Islet precursor cell (in vitro differentiated cells): Measurements from ENCODE around the gene LETM1.

ENCODE experiments used
- DNase-seq: peaks from one replicate; pipeline ENCODE4 v3.0.0-alpha.2; 2018

LETM1 gene

GRCh38 chr4:1804638-1805492 is 51.1 kb downstream of the LETM1 start:
- DNase-seq, result no peak

DNA sequence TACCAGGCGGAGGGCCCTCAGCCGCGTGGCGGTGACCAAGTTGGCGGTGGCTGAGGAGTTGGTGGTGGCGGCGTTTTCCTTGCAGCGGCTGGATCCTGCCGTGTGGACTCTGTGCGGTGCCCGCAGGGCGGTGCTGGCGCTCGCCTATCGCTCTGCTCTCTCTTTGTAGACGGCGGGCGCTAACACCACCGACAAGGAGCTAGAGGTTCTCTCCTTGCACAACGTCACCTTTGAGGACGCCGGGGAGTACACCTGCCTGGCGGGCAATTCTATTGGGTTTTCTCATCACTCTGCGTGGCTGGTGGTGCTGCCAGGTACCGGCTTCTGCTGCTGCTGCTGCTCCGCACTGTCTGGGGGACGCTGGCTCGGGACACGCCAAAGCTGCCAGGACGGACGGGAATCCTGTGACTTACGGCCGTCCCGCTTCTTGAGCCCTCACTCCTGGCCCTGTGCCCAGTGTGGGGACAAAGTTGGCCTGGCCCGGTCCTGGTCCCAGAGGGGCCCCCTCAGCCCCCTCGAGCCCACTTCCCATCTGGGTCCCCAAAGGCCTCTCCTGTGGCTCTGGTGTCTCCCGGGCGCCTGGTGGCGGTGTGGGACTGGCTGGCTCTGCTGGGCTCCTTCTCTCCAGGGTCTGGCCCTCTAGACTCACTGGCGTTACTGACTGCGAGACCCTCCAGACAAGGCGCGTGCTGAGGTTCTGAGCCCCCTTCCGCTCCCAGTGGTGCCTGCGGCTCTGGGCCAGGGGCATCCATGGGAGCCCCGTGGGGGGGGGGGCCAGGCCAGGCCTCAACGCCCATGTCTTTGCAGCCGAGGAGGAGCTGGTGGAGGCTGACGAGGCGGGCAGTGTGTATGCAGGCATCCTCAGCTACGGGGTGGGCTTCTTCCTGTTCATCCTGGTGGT is 52.2 kb downstream of the LETM1 start:
- DNase-seq, result no peak

- DNase-seq, result no peak
Observed at GRCh38 chr4:1802720-1803522, 53.0 kb downstream of the LETM1 start.

DNA sequence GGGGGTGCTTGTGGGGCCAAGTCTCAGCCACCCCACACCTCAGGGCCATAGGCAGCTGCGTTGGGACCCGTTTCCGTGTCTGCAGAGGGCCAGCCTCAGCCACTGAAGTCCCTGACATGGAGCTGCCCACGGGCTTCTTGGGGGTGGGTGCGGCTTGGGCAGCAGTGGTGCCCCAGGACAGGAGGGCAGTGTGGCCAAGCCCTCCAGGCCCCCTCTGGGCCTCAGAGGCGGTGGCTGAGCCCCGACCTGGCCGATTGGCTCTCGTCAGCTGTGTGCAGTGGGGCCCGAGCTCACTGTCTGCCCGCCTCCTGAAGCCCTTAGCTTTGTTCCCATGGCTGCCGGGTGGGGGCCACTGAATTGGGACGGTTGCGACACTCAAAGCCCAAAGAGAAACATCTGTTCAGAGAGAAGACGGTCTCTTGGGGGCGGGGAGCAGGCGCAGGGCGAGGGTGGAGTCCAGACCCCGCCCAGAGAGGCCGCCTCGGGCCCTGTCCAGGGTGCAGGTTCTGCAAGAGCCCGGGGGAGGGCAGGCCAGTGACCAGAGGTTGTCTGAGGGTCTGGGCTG is 53.7 kb downstream of the LETM1 start:
- no peak for DNase-seq

GRCh38 chr4:1801286-1801958 is 54.5 kb downstream of the LETM1 start:
- no peak for DNase-seq

- no peak for DNase-seq
Observed at GRCh38 chr4:1800805-1801204, 55.2 kb downstream of the LETM1 start.

DNA sequence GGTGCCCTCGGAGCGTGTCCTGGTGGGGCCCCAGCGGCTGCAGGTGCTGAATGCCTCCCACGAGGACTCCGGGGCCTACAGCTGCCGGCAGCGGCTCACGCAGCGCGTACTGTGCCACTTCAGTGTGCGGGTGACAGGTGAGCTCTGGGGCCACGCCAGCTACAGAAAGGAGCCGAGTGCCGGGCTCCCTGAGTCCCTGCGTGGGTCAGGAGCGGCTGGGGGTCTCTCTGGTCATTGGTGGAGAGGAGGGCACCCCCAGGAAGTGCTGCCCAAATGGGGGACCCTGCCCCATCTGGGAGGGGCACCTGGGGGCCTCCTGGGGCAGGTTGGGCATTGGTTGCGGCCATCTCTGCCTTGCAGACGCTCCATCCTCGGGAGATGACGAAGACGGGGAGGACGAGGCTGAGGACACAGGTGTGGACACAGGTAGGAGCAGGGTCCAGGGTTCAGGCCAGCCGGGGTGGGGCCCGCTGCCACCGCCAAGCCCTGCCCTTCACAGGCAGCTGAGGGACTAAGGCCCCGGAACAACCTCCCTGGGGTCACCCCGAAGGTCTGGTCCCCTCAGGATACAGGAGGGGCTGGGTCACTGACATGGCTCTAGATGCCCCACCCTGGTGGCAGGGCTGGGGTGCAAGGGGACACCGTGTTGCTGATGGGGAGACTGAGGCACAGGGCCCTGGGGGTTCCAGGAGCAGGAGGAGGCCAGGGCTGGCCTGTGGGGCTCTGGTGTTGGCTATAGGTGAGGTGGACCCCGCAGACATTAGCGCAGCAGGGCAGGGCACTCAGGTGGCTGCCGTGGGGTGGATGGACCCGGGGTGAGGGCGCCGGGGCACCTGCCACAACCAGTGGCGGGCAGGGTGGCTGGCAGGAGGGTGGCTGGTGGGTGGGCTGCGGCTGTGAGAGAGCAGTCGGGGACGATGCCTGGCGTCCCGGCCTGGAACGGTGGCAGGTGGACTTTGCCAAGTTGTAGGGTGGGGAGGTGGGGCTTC is 56.3 kb downstream of the LETM1 start:
- no peak for DNase-seq

DNA sequence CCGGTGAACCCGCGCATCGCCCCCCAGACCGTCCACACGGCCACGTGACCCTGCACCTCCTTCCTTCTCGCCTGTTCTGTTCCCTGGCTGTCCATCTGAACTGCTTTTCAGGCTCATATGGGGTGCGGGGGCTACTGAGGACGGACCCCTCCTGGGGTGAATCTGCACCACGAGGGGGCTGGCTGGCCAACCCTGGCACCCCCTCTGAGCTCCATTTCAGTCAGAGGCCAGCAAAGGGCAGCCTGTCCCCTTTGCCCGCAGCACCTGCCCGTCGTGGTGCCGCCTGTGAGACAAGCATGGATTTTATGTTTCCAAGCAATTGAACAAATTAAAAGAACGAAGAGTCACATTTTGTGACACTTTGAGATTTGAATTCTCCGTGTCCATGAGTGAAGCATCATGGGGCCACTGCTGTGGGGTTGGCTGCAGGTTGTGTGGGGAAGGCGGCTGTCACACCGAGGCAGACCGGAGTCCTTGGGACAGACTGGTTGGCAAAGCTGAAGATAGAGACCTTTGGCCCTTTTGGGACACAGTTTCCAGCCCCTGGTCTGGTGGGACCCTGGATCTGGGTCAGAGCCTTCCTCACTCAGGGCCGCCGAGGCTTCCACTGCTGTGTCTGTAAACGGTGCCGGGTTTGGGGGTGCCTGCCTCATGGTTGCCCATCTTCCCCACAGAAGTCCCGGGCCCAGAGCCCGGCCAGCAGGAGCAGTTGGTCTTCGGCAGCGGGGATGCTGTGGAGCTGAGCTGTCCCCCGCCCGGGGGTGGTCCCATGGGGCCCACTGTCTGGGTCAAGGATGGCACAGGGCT is 57.2 kb downstream of the LETM1 start:
- no peak for DNase-seq

GRCh38 chr4:1797861-1798579 is 57.9 kb downstream of the LETM1 start:
- no peak for DNase-seq

- DNase-seq, result no peak
Observed at GRCh38 chr4:1797298-1797860, 58.6 kb downstream of the LETM1 start.

- DNase-seq, result no peak
Observed at GRCh38 chr4:1796486-1797204, 59.3 kb downstream of the LETM1 start.

- DNase-seq, result no peak
Observed at GRCh38 chr4:1795299-1796195, 60.4 kb downstream of the LETM1 start.

DNA sequence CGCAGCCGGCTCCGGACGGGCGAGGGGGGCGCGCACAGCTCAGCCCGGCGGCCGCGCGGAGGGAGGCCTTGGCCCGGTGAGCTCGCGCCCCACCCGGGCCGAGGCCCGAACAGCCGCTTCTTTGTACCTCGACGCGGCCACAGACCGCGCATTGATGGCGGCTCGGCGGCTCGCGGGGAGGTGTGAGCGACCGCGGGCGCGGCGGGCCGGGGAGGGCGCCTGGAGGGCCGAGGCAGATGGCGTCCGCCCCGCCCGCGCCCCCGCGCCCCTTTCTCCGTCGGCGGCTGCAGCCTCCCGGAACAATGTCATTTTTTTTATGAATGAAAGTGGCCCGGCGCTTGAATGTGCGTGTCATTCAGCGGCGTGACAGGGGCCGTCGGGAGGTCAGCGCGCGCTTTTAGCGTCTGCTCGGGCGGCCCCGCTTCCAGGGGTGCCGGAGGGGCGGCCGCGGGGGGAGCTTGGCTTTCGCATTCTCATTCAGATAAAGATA is 61.1 kb downstream of the LETM1 start:
- no peak for DNase-seq

DNA sequence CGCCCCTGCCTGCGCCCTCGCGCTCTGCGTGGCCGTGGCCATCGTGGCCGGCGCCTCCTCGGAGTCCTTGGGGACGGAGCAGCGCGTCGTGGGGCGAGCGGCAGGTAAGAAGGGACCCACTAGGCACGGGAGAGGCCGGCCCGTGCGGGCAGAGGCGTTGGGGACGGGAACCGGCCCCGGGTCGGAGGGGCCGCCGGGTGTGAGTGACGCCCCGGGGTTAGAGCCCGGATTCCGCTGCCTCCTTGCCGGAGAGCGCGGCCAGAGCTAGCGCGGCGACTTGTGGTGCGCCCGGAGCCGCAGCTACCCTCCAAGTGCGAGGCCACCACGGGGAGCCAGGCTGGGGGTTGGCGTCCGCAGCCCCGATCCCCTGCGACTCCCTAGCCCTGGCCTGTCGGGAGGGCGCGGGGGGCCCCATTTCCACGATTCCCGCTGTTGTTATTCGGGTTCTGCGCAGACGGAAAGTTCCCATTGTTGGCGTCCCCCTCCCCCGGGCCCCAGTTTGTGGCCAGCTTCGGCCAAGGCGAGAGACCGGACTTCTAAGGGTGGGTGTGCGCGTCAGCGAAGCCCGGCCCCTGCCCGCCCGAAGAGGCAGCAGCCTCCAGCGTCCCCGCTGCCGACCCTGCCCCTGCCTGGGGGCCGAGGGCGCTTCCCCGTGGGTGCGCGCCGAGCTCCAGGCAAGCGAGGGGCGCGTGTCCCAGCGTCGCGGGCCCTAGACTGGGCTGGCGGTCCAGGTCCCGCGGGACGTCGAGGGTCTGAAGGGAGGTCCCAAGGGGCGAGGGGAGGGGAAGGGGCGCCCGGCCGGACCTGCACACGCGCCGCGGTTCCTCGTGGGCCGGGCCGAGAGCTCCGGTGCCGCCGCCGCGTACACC is 61.8 kb downstream of the LETM1 start:
- DNase-seq, result no peak

DNA sequence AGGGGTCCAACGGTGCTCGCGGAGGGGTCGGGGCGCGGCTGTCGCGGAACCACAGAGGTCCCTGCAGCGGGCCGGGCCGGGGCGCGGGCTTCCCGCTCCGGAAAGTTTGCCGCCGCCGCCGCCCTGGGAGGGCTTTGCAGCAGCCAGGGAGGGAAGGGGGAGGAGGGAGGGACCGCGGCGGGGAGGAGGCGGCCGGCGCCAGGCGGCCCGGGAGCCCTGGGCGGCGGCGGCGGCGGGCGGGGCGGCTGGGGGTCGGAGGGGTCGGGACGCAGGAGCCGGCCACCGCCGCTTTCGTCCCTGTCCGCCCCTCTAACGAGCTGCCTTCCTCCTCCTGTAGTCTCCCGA is 62.5 kb downstream of the LETM1 start:
- peak; percentile 73 for DNase-seq
